GM21786 (cell line): ENCODE results near the gene ARID1B.
"Not testable (repeated sequence)": the region's sequence is repeated elsewhere in the genome, so short reads cannot be mapped to it uniquely, and the experiment has no call there.

ENCODE experiments used
- ATAC-seq: cut with Tn5 transposase; IDR thresholded peaks from one replicate; pipeline ENCODE4 v1.9.1; 2021; ENCODE audit not compliant: unreplicated experiment

The ARID1B gene

DNA sequence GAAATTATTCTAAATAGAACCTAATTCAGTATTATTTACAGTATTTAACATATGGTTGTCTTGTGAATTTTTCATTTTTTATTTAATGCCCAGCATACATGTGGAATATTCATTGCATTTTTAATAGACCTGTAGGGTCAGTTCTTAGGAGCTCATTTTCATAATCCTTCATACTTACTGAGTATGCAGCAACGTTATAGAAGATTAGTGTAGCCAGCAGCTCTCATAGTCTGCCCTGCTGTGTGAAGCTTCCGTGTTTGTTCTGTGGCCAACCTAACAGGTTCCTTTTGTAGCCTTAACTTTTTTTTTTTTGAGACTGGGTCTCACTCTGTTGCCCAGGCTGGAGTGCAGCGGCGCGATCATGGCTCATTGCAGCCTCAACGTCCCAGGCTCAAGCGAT, 261.4 kb downstream of the ARID1B start:
- ATAC-seq, result no peak

DNA sequence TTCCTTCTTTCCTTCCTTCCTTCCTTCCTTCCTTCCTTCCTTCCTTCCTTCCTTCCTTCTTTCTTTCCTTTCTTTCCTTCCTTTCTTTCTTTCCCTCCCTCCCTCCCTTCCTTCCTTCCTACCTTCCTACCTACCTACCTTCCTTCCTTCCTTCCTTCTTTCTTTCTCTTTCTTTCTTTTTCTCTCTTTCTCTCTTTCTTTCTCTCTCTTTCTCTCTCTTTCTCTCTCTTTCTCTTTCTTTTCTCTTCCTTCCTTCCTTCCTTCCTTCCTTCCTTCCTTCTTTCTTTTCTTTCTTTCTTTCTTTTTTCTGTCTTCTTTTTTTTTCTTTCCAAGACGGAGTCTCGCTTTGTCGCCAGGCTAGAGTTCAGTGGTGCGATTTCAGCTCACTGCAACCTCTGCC, 262.5 kb downstream of the ARID1B start:
- not testable (repeated sequence) for ATAC-seq

DNA sequence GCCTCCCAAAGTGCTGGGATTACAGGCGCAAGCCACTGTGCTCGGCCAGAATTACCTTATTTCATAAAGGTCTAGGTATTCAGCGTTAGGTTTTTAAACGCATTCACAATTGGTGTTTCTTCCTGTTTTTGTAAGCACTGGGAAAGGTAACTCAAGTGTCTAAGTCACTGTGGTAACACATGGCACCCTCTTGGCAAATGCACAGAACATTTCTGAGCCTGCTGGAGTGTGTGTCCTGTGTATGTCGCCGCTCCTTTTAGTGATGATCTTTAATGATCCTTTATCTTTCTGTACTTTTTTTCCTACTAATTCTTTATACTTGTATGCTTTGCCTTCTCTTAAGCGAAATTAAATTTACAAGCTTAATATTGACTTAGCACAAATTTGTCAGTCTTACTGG, 263.0 kb downstream of the ARID1B start:
- no peak for ATAC-seq

DNA sequence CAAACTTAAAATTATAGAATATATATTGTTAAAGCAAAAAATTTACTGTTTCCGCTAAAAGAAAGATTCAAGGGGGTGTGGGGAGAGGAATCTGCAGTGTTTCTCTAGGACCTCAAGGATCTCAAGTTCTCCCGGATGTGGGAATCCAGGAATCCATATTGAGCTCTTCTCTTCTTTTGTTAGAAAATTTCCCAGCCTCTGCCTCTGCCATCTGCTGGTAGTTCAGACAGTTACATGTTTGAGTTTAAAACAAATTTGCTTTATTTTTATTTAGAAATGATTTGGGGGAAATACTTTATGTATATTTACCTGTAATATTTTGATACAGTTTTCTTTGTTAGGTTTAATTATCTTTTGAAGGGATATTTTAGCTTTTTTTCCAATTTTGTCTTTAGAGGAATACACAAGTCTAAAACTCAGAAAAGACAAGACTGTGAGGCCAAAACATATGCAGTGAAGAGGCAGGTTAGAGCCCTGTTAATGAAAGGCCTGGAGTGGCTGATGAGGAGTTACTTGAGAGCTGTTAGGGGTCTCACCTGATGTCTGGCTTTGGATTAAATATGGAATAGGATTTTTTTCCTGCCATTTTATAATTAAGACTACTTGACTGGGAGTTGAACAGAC, 268.8 kb downstream of the ARID1B start:
- ATAC-seq, result no peak

DNA sequence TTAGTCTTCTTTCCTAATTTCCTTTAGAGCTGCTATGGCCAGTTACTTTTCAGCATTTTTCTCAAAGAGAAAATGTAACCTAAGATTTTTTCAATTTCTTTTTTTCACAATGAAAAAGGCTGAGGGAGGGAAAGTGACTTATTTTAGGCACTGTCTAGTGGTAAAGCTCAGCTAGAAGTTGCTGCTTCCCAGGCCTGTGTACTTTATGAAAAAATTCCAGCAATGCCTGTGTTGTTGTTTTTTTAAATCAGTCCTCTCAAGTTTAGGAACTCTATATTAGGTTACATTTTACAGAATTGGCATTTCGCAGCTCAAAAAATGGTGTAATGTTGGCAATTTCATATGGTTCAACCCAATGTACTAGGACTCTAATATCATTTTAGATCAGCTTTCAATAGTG, 269.6 kb downstream of the ARID1B start:
- ATAC-seq, result no peak

DNA sequence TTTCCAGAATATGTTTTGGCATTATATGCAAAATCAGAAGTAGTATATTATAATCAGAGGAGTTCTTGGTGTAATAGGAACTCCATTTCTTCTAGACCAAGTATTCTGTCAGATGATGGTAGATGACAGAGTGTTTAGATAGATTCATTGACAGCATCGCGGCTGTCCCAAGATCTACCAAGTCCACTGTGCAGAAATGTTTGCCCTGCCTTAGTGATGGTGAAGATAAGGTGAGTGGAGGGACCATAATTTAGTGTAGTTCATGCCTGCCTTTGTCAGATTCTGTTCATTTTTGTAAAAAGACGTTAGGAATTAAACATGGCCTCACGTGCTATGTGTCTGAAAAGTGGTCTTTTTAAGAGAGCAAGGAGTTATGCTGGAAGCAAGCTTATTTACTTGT, 270.1 kb downstream of the ARID1B start:
- ATAC-seq, result no peak

DNA sequence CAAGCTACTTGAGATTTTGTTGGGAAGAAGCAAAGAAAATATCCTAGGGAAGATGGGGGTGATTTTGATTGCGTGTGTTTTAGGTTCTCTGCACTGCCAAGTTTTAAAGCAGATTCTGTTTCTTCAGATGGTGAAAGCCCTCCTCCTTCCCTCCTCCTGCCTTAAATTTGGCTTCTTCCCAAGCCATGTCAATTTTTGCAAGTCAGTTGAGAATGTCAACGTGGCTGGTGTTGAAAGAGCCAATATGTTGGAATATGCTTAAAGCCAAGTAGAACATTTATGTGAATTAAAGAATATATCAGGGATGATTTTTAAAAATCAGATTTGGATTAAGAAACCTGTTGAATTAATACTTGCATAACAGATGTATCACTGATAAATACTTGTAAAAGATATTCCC, 270.8 kb downstream of the ARID1B start:
- no peak for ATAC-seq

DNA sequence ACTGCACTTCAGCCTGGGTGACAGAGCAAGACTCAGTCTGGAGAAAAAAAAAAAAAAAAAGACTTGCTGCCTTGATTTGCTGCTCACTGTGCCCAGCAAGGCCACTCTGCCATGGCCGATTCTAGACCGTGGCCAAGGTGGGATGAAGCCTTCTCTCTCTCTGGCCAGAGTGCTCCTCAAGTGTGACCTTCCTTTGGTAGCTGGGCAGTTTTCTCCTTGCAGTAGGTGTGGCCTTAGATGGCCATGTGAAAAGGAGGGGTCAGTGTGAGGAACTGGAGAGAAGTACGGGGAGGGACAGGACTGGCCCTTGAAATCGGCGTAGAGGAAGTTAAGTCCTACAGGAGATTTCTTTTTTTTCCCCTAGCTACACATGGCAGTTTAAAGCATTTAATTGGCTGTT, 272.0 kb downstream of the ARID1B start:
- ATAC-seq, result no peak

DNA sequence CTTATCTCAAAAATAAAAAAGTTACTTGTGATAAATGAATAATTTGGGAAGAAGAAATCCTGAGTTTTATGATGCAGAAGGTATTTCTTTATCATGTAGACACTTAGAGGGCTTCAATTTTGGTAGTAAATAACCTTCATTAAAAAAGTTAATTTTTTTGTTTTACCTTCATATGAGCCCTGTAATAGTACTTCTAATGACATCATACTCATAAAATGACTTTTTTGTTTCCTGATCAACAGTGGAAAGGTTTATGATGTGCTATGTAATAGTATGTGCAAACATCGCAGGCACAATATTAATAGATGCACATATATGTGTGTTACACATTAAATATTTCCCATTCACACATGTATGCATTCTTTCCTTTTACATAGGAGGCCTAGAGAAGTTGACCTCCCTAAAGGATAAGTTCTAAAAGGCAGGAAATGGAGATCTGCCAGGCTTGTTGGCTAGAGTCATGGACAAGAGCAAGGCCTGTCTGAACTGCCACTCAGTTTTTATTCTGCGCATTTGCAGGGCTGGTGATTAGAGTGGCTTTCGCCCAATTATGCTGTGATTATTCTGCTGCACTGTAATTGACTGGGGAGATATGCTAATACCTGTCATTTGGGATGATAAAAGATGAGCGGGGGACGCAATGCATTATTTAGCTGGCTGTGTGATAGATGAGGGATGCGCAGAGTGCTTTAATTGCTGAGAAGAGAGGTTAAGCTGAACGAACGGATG, 273.5 kb downstream of the ARID1B start:
- ATAC-seq, result no peak

DNA sequence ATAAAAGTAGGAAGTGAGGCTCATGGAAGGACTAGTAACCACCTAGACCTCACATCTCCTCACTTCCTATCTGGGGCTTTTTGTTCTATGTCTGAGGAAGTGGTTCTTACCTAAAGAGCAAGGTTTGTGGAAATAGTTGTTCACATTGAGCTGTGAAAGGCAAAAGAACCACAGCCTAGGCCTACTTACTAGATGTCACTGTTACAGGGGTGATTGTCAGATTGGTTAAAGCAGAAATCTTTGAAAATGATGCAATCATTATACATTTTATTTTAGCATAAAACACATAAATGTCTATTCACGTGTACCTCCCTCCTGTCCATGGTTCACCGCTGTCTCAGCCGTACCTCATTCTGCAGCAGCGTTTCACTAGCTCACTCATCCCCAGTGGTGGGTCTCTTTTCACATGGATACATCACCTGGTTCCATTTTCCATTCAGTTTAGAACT, 277.4 kb downstream of the ARID1B start:
- no peak for ATAC-seq

DNA sequence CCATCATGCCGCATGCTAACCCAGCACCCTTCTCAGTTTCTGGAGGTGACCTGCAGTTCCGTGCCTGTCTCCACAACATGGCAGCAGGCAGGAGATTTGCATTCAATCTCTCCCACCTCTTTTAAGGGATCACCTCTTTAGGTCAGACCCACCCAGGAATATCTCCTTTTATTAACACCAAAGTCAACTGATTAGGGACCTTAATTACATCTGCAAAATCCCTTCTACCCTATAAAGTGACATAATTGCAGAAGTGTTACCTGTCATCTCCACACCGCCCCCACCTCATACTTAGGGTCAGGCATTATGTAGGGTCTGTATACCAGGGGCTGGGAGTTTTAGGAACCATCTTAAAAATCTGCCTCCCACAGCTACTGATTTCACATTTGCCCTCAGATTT, 278.7 kb downstream of the ARID1B start:
- no peak for ATAC-seq

DNA sequence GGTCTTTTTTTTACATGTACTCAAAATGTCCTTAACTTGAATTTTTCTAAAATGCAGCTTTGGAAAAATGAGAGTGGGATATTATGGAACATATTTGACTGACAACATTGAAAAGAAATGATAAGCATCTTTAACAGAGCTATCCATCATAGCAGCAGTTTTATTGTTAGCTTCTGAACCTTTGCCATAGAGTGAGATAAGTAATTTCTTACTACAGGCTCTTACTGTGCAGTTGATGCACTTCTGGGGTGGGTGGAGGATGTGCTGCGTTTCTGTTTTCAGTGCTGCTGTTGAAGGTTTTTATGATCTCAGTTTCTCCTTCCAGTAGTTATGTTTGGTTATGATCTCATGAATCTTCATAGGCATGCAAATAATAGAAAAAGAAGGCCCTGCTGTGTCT, 279.1 kb downstream of the ARID1B start:
- no peak for ATAC-seq

DNA sequence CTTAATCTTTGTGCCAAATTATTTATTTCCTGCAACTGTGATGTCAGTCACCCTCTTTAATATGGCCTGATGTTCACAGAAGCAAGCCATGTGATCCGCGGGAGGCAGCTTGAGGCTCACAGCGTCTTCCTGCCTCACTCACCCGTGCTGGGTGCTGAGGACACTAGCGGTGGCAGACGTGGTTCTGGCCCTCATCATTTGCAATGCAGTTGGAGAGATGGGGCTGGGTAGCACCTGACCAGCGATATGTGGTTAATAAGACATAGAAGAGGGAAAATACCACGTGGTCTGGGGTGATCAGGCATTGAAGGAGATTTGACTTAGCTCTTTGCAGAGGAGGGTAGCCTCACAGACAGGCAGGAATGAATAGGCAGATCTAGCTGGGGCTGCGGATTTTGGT, 281.4 kb downstream of the ARID1B start:
- no peak for ATAC-seq

DNA sequence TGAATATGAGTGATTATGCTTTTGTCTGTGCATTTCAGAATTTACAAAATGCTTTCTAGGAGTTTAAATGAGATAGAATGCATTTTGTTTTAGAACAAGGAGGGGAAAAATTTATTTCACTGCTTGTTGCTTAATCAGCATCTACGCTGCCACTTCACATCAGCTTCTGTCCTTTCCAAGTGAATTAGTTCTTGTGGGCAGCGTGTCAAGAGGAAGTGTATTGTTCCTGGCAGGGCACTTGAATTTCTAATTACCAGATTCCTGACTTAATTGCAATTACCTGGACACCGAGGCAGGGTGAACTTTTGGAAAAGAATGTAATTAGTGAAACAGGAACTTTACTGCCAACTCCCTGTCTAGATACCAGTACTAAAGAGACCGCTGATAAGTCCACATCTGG, 282.6 kb downstream of the ARID1B start:
- no peak for ATAC-seq

DNA sequence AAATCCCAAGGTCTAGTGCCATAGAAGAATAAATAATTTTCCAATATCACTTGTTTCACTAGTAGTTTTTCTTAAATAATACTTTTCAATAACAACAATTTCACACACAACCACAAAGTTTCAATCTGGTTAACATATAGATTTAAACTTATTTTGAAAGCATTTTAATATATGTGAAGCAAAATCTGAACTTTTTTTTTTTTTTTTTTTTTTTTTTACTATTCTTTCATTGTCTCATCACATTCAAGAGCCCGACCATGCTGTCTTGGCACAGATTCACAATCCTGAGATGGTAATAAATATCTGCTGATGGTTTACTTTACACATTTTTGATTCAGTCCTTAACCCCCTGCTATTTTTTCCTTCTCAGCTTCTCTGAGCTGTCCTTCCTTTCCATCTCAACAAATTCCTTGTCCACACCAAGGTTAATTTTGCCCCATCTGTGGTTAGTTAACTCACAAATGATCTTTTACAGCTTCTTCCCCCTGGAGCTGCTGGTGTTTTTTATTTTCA, 283.3 kb downstream of the ARID1B start:
- ATAC-seq, result no peak

DNA sequence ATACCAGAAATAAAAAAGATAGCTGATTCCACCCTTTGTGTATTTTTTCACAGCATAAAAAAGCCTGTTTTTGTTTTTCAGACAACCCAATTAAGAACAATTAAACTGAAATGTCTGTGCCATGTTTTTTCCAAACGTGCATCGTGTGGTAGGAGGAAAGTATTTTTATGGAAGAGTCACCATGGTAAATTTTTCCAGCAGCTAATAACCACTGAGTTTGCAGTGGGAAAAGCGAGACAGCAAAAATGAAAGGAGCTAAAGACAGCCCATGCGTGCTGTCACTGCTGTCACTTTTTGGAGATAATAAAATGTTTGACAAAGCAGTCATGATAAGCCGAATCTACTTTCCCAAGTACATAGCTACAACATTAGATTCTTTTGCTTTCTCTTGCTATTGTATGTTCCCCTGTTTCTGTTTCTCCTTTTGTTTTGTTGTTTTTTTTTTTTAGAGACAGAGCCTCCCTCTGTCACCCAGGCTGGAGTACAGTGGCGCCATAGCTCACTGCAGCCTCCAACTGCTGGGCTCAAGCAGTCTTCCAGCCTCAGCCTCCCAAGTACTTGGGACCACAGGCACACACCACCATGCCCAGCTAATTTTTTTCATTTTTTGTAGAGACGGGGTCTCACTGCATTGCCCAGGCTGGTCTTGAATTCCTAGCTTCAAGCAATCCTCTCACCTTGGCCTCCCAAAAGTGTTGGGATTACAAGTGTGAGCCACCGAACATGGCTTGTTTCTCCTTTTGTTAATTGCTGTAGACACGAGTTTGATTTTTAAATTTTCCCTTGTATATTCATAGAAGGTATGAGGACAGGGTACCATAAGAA, 284.8 kb downstream of the ARID1B start:
- ATAC-seq, result no peak

DNA sequence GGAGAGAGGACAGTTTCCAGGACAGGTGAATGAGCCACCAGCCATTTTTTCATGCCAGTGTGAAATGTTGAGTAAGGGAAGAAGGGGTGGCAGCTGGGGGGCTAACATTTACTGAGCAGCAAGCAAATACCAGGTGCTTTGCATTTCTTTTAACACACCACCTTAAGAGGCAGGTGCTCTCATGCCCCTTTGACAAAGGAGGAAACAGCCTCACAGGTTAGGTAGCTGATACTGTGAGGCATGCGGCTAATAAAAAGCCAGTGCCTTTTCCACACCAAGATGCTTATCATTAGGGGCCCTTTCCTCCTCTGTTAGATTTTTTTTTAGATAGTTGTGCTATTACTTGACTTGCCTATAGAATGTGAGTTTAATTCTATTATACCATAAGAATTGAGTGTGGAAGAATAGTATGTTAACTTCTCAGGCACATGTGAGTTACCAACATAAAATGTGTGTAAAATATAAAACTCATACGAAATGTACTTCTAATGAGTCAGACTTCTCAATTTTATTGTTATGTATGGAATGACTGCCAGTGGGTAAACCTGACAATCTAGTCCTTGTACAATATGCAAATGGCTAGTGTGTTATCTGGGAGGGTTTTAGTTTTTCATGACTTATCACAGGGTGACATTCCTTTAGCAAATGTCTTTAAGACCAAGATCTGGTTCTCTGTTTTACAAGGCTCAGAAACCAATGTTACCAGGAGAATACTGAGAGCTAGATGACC, 286.2 kb downstream of the ARID1B start:
- no peak for ATAC-seq

DNA sequence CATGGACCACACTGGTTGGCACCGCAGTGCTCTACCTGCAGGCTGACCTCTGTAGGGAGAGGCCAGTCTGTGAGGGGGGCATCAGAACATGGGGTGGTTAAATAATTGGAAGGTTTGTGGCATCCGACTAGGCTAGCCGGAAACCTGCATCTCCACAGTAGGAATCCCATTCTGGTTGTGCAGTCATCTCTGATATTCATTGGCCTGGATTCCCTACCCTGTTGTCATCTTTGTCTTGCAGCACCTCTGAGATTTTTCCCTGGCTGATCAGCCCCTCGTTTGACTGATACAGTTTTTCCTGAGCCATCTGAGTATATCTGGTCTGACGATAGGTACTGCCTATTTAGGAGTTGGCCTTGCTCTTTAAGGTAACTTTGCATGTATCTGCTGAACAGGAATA, 286.7 kb downstream of the ARID1B start:
- ATAC-seq, result no peak

DNA sequence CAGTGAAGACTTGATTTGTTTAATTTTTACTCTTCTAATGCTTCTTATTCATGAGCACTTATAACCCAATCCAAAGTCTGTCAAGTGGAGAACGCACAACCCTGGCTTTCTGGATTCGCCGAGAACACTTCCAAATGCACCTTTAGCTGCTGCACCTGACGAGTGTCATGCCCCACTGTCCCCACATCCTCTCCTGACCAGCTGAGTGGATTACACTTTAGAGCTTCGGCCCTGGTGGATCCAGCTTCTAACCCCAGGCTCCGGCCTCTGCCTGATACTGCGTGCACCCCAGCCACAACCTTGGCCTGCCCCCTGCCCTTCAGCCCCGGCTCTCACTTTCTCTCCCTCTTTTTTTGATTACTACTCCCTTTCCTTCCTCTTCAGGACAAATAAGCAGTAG, 287.3 kb downstream of the ARID1B start:
- no peak for ATAC-seq

DNA sequence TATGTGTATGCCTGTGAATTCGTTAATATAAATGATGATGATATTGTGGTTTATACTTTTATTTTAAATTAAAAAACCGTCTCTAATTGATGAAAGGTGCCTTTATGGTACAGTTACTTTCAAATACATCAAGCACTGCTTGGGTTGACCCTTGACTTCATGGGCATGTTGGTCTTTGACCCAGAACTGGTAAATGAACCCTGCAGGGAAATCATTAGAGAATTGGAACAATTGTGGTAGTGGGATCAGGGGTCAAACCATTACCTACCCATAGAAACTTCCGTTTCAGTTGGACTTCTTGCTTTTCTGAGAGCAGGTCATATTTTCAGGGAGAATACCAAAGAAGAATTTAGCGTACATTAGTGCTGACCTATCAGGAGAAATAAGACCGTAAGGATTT, 288.2 kb downstream of the ARID1B start:
- ATAC-seq, result no peak
